T follicular helper cell (primary cell): ENCODE results near the gene SKP2.
"Not testable (repeated sequence)": the region's sequence is repeated elsewhere in the genome, so short reads cannot be mapped to it uniquely, and the experiment has no call there.

ENCODE experiments used
- DNase-seq: peaks from one replicate; pipeline ENCODE4 v3.0.0-alpha.2; 2020; ENCODE audit warnings: low read depth
- total RNA-seq, 2 experiments: gene quantifications; one replicate each; lab custom pipeline; 2026; lab: John Stamatoyannopoulos, UW

Gene SKP2
- 27.3 to 39.2 reads per million in 2 experiments for total RNA-seq

DNA sequence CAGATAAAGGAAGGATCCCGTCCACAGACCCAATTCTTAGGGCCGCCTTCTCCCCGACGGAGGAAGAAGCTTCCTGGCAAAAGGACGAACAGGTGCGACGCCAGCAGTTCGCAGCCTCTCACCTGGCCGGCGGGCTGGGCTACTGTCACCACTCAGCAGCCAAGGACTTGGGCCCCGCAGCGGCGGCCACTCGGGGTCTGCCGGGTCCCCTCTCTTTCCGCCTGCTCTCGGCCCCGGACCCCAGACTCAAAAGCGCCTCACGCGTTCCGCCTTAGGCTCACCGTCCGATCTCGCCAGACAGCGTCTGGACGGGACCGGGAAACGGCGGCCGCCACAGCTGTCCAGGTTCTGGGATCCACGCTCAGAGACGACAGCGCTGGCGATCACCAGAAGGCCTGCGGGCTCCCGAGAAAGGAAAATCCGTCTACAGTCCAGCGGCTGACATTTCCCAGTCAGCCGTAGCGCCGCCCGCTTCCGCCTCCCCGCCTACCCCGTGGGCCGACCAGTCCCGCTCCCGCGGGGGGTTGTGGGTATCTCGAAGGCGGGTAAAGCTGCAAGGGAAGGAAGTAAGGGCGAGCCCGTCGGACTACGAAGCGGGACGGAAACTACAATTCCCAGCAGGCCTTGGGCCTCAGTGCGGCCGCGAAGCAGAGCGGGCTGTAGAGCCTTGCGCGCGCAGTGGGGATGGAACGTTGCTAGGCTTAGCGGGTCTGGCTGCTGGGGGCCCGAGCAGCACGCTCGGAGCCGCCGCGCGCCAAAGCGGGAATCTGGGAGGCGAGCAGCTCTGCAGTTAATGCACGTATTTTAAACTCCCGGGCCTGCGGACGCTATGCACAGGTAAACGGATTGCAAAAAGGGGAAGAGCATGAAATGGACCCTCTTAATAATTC lies at the start of gene SKP2, which contains the start of gene LMBRD2:
Gene SKP2 (plus strand): TSS at position 678 of the 890 bp plus-strand sequence. CDS start 152 bp downstream, at position 830.
Gene LMBRD2 (minus strand): TSS at position 454 of the 890 bp plus-strand sequence. CDS start 8,538 bp downstream, outside the sequence.
- peak; percentile 97 for DNase-seq

GRCh38 chr5:36105819-36106218 lies 46.1 kb upstream of the SKP2 start:
- no peak for DNase-seq

DNA sequence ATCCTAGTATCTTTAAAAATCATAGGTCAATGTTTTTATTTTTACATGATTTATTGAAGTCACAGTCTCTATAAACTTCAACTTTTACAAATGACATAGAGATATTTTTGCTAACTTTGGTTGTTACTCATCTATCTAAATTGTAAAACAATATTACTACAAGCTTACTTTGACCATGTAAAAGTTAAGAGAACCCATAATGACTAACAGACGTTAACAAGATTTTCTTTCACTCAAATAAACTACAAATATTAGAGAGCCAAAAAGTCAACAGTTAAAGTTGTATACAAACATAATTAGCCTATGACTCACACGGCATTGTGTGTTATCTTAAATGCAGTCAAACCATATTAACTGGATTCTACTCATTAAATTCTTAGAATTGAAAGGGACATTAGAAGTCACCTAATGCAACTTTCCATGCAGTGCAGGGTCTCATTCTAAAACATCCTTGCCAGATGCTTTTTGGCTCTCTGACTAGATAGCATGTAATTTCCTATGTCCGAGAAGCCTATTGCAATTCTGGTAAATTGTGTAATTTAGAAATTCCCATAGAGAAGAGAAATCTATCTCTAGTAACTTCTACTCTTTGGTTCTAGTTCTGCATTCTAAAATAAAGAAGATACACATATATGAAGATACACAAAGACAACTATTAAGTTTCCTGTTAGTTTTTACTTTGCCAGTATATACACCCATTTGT lies 43.0 kb upstream of the SKP2 start:
- DNase-seq, result no peak

DNA sequence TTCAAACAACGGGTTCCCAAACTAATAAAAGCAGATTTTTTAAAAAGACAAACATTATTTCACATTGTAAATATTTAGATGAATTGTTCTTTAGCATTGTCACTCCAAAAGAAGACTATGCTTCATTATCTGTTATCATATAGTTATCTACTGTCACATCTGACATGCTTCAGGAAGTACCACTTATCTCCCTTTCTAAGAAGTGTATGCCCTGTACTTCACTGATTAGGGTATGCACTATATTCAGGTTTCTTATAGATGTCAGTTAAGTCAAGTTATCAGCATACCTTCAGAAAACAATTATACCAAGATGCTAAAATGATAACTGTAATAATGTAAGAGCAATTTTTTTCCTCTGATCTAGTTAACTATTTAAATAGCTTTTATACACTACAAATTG lies 40.7 kb upstream of the SKP2 start:
- DNase-seq, result no peak

- no peak for DNase-seq
Observed at GRCh38 chr5:36125868-36126267, 26.0 kb upstream of the SKP2 start.

DNA sequence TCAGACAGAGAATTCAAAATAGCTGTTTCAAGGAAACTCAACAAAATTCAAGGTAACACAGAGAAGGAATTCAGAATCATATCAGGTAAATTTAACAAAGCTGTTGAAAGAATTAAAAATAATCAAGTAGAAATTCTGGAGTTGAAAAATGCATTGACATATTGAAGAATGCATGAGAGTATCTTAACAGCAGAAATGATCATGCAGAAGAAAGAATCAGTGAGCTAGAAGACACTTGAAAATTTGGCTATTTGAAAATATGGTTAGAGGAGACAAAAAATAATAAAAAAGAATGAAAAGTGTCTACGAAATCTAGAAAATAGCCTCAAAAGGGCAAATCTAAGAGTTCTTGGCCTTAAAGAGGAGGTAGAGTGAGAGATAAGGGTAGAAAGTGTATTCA lies 23.1 kb upstream of the SKP2 start:
- DNase-seq, result no peak

GRCh38 chr5:36129666-36130065 lies 22.2 kb upstream of the SKP2 start:
- DNase-seq, result not testable (repeated sequence)

DNA sequence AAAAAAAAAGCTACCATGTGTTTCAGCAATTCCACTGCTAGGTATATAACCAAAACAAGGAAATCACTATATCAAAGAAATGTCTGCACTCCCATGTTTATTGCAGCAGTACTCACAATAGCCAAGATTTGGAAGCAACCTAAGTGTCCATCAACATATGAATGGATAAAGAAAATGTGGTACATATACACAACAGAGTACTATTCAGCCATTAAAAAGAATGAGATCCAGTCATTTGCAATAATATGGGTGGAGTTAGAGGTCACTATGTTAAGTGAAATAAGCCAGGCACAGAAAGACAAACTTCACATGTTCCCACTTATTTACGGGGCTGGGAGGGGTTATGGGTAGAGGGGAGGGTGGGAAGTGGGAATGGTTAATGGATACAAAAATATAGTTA lies 18.9 kb upstream of the SKP2 start:
- DNase-seq, result not testable (repeated sequence)

- no peak for DNase-seq
Observed at GRCh38 chr5:36135988-36136387, 15.9 kb upstream of the SKP2 start.

GRCh38 chr5:36136581-36136980 lies 15.3 kb upstream of the SKP2 start:
- DNase-seq, result no peak

DNA sequence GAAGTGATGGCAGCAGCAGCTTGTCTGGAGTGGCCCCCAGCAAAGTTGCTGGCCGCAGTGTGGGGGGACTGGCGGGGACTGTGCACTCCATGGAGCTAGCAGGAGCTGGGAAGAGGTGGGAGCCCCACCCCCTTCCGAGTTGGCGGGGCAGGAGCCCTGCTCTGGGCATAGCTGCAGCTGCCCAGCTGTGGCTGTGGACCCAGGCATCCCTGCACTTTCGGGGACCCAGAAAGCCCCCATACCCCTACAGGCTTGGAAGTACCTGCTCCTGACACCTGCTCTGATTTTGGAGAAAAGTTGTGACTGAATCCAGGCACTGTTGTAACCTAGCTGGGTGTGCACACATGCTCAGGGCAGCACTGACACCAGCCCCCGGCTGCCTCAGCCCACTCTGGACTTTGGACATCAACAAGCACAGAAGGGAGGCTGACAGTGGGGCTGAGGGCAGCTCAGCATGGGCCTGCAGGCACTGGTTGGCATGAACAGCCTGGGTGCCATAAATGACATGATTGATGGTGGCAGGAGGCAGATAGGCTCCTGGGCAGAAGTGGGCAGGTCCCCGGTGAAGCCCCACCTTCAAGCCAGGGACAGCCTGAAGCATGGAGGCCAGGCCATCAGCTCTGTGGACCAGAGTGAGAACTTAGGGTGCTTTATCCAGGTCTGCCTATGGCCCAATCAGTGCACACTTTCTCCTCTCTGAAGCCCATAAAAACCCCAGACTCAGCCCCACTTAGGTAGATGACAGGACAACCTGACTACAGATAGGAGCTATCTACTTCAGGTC lies 12.8 kb upstream of the SKP2 start:
- DNase-seq, result no peak

DNA sequence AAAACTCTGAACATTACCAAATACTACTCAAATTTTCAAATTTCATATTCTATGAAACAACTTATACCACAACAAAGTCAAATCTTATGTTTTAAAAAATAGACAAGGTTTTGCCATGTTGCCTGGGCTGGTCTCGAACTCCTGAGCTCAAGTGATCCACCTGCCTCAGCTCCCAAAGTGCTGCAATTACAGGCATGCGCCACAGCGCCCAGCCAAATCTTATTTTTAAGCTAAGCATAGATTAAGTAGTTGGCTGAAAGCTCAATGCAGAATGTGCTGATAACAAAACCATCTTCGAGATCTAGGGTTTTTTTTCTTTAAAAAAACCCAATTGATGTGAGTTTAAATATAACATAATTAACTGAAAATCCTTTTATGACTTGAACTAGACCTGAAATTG lies 6.6 kb upstream of the SKP2 start:
- no peak for DNase-seq

GRCh38 chr5:36146390-36146789 lies 5.5 kb upstream of the SKP2 start:
- no peak for DNase-seq

GRCh38 chr5:36147681-36148080 lies 4.2 kb upstream of the SKP2 start:
- DNase-seq, result no peak

- DNase-seq, result no peak
Observed at GRCh38 chr5:36150676-36151433, 1.1 kb upstream of the SKP2 start.

DNA sequence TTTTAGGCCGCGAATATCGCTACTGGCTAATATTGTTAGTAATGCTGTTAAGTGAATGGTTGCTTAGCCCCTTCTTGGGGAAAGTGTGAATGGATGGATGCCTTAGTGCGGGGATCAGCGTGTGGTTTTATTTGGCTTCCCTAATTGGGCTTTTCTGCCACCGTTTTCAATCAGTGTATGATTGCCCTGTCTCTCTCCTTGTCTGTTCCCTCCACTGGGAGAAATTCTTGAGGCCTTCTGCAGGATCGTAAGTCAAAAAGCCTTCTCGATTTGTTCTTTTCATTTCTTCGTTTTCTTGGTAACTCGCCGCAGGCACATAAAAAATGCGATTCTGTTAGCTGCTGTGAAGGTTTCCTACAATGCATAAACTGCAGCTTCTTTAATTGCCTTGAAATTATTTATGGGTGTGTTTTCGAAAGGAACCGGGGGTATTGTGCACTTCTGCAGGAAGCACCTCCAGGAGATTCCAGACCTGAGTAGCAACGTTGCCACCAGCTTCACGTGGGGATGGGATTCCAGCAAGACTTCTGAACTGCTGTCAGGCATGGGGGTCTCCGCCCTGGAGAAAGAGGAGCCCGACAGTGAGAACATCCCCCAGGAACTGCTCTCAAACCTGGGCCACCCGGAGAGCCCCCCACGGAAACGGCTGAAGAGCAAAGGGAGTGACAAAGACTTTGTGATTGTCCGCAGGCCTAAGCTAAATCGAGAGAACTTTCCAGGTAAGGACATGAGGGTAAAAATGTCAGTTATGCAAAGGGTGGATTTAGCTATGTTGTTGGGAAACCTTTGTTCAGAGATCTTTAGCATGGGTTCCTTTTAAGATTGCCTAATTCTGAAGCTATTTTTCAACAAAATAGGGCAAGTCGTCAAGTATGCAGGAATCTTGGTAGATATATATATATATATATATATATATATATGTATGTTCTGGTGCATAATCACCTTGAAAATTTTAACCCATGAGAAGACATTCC lies 700 bp downstream of the SKP2 start:
- no peak for DNase-seq

GRCh38 chr5:36153298-36153677 lies 1.4 kb downstream of the SKP2 start:
- no peak for DNase-seq

GRCh38 chr5:36153726-36154125 lies 1.8 kb downstream of the SKP2 start:
- DNase-seq, result no peak

- no peak for DNase-seq
Observed at GRCh38 chr5:36155291-36155690, 3.4 kb downstream of the SKP2 start.

GRCh38 chr5:36156121-36156601 lies 4.2 kb downstream of the SKP2 start:
- no peak for DNase-seq
